Activated CD4-positive, alpha-beta T cell treated with anti-CD3 and anti-CD28 coated beads, Interleukin-2, amount 50 U/mL, for 1 hour (primary cell): ENCODE results near the gene LSM5.

Experiments used
- DNase-seq: peaks from one replicate; pipeline ENCODE4 v3.0.0-alpha.2; 2020

Gene LSM5

DNA sequence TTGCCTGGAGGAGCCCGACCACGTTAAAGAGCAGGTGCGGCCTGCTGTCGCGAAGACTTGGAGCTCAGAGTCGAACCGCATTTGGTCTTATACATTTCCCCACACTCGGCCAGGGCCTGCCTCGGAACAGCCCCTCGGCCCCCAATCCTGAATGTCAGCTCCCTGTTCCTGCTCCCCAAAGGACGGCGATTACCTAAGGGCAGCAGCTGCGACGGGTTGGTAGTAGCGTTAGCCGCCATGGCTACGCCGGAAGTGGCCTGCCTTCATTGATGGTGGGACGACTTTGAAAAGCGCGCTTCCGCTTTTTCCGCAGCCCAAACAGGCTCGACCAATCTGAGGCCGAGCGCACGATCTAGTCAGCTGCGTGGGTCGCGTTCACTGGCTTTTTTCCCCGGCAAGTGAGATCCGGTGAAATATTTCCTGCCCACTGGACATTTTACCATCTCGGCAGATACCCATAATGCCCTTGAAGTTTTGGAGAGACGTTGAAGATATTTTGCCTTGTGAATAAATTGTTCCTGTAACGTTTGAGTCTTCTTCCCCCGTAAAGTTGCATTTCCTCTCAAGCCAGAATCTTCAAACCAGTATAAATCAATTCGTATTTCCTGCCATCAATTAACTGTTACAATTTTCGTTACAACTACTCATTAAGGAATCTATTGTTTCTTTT, at the start of gene LSM5:
TSS of gene LSM5 (minus strand) at position 254 of the 670 bp plus-strand sequence. CDS start at position 239, 15 bp downstream.
- peak; percentile 85 for DNase-seq

DNA sequence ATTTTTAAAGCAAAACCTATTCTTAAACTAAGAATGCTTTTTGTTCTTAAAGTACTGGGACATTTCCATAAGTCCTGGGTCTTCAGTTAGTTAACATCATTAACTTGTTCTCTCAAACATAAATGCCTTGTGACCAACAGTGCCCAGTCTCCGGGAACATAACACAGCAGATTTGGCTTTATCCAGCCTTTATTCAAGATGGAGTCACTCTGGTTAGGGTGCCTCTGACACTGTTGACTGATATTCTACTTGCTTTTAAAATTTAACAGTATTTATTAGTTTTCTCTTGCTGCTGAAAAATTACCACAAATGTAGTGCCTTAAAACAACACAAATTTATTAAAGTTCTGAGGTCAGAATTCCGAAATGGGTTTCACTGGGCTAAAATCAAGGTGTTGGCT, 49.2 kb upstream of the LSM5 start:
- DNase-seq, result no peak

DNA sequence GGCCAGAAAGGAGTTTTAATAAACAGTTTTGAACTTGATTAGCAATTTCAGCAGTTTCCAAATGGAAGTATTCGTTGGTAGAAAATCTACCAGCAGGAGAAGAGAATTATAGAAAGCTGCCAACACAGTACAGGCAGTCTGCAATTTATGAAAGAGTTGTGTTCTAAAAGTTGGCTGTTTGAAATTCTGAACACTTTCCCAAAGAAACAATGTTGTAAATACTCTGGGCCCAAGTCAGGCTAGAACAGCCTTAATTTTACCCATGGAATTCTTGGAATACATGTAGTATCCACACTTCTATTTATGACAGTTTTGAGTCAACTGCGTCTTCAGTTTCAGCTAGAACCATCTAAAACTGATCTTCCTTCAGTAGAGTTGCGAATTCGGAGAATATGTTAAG, 47.6 kb upstream of the LSM5 start:
- no peak for DNase-seq

DNA sequence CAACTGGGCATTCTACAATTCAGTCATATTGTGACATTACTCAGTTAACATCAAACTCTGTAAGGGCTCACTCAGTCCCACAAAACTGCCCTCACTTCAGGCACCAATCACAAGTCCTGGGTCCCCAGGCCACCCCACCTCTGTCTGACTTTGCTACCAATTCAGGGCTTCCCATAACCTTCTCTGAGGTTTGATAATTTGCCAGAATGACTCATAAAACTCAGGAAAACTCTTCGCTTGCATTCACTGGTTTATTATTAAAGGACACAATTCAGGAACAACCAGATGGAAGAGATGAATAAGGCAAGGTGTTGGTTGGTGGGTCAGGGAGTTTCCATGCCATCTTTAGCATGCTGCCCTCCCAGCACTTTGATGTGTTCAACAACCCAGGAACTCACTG, 46.4 kb upstream of the LSM5 start:
- no peak for DNase-seq

DNA sequence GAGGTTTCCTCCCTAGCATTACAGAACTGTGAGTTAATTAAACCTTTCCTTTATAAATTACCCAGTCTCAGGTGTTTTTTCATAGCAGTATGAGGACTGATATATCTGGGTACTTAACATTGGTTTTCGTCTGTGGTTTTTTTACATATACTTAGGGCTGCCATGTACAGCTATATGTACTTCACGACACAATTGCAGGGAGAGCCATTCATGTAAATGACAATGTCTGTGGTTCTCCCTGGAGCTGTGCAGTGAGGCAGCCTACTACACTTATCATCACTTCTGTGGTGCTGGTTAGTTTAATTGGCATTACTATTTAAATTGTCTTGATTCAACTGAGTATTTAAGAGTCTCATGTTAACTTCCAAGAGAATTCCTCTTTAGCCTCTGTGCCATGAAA, 45.8 kb upstream of the LSM5 start:
- DNase-seq, result no peak

DNA sequence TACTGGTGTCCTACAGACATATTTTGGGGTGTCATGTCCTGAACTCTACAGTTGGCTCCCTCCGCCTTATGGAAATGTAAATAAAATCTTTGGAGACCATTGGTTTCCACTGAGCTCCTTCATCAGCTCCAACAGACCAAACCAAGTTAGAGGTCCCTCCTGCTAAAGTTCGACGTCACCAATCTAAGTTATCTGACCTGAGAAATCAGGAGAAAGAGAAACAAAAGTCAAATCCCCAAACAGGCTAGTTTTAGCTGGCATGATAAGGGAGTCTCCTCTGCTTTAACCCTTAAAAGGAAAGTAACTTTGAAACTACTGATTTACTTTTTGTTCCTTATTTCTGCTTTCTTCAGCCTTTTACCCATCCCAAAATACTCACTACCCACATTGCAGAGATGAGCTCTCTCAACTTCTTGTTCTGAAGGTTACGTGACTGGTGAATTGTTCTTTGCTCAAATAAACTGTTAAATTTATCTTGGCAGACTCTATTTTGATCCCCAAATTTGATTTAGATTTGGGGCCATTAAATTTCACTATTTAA, 45.1 kb upstream of the LSM5 start:
- DNase-seq, result no peak

DNA sequence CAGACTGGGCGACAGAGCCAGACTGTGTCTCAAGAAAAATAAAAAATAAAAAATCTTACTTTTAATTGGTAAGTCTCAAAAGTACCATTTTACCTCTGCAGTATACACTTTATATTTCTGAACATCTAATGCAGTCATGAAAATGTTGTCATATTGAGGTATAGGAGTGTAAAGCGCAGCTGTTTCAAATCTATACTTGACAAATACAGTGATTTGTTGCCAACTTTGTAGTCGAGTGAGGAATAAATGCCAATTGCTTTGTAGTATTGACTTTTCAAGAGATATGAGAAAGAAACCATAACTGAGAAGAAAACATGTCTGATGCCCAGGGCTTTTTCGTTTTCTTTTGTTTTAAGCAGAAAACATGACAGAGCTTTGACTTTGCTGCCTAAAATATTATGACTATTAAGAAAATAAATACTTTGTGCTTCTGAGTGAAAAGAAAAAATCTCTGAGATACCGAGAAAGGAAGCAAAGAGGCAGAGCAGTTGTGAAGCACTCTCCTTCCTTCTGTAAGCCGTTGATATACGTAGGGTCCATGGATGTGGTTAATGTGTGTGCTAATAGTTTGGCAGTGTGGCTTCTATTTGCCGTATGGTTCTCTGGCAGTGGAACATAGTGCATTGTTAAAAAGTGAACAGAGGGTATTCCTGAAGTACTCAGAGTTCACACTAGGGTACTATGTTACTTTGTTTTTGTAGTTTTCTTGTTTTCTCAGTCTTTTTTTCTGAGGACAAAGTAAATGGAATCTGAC, 43.3 kb upstream of the LSM5 start:
- no peak for DNase-seq

DNA sequence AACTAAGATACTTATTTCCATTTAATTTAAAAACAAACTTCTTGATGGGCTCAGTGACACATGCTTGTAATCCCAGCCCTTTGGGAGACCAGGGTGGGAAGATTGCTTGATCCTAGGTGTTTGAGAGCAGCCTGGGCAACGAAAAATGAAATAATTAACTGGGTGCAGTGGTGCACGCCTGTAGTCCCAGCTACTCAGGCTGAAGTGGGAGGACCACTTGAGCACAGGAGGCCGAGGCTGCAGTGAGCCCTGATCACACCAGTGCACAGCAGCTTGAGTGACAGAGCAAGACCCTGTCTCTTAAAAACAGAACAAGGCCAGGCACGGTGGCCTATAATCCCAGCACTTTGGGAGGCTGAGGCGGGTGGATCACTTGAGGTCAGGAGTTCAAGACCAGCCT, 42.5 kb upstream of the LSM5 start:
- no peak for DNase-seq

DNA sequence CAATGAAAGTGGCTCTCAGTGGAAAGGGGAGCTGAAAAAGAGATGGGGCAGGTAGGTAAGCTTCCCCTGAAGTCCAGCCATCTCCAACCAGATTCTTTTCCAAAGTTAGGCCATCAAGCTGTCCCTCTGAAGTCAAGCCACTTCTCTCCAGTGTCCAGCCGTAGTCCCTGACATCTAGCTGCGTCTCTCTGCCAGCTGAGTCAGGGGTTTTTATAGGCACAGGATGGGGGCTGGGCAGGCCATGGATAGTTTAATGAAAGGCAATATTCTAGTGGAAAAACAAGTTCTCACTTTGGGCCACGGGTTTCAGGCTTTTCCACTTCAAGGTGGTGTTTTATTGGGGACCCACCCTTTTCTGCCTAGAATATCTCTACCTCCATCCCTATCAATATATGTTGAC, 41.9 kb upstream of the LSM5 start:
- DNase-seq, result no peak

DNA sequence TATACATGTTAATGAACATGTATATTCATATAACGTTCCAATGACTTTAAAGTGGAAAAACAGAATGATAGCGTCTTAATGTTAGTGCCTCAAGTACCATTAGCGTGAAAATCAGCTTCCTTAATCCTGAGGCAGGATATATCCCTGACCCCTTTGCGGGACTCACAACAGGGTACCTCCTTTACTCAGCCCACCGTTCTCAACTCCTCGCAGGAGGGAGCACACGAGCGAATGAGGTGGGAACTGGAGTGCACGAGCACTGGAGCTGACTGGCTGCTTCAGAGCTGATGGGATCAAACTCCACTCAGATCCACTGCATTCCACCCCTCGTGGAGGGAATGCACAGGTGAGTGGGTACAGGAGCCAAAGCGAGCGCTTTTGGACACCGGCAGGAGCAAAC, 41.2 kb upstream of the LSM5 start:
- DNase-seq, result no peak

DNA sequence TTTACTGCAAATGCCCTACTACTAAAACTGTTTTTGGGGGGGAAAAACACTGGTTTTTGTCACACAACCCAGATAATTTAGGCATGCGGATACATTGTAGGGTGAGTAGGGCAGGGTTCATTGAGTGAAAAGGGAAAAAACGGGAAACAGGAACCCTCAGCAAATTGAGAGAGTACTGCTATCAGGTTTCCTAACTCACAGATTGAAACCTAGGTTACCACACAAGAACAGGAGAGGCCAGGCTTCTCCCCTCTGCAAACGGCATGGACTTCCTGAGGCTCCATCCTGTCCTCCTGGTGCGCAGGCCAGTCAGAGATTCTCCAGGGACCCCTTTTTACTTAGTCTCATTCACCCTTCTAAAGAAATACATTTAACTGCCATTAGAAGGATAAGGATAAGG, 35.7 kb upstream of the LSM5 start:
- DNase-seq, result no peak

DNA sequence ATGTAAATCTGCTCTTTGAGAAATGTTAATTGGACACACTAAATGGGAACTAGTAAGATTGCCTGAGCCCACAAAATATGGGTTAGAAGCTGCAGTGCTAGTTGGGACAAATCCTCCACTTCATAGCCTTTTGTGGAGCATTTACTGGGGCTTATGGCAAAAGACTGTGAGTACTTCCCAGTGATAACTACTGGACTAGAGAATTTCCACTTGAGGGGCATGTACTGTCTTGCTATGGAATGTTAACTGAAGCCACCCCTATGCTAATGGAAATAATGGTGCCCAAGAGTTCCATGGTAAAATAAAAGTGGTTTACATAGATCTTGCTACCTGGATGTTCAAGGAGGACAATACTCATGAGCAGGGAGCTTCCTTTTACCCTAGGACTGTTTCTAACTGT, 34.5 kb upstream of the LSM5 start:
- no peak for DNase-seq

DNA sequence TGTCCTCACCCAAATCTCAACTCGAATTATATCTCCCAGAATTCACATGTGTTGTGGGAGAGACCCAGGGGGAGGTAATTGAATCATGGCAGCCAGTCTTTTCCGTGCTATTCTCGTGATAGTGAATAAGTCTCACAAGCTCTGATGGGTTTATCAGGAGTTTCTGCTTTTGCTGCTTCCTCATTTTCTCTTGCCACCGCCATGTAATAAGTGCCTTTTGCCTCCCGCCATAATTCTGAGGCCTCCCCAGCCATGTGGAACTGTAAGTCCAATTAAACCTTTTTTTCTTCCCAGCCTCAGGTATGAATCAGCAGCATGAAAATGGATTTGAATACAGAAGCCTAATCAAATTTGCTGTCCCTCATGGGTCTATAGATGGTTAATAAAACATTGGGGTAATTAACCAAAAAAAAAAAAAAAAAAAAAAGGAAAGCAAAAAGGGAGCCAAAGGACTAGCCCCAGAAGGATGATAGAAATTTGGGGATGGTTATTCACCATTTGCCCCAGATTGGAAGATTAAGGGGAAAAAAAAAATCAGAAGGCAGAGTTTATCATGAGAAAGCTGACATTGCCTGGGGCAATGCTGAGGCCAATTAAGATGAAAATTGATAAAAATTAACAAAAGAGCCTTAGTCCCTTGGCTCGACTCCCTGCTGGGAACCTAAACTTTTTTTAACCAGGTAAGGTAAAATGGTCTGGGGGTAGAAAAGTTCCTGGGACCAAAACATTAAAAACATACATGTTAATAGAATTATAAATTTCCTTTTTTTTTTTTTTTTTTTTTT, 32.8 kb upstream of the LSM5 start:
- no peak for DNase-seq

DNA sequence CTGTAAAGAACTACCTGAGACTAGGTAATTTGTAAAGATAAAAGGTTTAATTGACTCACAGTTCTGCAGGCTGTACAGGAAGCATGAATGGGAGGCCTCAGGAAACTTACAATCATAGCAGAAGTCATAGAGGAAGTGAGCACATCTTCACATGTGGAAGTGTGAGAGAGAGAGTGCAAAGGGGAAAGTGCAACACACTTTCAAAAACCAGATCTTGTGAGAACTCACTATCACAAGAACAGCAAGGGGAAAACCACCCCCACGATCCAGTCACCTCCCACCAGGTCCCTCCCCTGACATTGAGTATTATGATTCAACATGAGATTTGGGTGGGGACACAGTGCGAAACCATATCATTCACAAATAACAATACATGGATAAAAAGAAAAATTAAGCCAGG, 29.6 kb upstream of the LSM5 start:
- no peak for DNase-seq

DNA sequence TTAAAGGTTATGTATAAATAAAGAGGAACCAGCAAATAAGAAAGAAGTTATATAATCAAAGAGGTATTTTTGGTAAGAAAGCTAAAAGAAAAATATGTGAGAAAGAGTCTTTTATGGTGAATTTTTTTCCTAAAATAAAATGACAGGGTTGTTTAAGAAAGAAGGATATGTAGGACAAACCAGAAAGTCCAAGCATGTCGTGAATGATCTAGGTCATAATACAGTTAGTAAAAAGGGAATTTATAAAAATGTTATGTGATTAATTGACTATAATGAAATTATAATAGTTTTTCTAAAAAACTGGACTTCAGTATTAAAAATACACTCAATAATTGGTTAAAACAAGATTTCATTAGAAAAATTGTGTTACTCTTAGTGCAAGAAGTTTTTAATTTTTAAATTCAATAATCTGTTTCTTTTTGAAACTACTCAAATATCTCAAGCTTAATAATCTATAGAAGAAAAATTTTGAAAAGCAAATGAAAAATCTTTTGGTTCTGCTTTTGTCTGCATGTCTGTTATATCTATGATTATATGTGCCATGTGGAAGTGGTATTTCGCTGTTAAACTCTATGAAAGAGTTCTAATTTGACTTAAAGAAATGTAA, 28.5 kb upstream of the LSM5 start:
- DNase-seq, result no peak

DNA sequence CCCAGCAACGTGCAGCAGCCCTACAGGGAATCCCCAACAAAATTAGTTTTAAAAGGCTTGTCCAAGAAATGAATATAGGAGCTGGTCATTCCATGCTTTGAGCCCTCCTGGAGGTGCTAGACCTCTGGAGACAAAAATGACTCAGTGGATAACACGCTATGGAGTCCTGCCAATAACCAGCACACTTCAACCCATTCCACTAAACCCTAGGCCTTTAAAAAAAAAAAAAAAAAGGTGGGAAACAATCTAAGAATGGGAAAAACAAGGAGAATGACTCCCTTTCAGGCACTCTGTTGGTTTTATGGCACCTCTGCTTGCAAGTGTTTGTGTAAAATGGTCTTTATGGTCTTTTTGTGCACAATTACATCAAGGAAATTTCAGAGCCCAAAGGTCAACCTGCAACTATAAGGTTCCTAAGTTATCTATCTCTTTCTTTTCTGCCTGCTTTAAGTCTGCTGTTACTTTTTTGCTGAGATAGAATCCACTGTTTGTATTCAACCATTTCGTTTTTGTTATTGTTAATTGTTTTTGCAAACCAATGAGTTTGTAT, 26.4 kb upstream of the LSM5 start:
- no peak for DNase-seq

DNA sequence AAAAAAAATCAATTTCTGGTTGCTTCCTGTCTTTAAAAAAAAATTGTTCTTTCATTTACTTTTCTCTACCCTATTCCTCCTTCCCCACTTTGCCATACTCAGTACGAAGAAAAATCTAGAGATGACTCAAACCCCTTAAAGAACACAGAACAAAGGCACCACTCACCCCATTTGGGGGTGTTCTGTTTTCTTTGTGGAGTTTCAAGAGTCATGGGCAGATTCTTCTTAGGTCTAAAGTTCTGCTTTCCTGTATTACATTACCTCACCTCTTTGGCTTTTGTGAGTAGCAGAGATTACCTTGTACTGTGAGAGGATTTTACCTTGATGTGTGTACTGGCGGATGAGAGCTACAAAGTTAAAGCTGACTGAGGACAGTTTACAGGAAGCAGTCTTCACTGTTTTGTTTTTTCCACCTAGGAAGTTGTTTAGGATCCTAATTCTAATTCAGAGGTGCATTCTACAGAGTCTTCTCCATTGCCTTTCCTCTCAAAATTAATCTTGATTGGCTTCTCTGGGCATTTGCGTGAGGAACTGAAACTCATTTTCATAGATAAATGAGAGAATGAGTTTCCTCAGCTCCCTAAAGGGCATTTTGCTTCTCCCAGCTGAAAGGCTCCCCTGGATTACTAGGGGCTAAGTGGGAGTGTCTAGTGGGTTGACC, 25.8 kb upstream of the LSM5 start:
- no peak for DNase-seq

DNA sequence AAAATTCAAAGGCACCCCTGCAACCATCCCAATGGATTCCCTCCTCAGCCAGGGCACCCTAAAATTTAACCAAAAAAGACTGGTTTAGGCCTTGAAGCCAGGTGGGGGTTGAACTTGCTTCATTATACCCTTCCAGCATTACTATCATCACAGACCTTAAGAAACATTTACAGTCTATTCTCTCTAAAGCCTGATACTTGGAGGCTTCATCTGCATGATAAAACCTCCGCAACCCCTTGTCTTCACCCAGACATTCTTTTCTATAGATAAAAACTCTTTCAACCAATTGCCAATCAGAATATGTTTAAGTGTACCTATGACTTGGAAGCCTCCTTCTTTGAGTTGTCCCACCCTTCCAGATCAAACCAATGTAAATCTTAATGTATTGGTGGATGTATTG, 23.0 kb upstream of the LSM5 start:
- no peak for DNase-seq

DNA sequence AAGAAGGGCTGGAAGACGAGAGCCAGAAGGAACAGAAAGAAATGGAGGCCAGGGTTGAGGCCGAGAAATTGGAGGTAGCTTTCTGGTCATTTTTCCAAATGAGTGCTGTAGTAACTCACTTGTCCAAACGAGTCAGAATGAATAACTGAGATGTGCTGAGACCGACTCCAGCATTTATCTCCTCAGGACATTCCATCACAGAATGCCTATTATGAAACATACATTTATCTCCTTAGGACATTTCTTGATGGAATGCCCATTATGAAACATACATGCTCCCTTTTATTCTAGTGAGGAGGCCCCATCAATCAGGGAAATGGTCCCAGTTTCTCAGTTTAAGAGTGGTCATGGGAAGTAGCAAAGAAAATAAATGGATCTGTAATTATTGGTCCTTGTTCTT, 21.6 kb upstream of the LSM5 start:
- DNase-seq, result no peak

DNA sequence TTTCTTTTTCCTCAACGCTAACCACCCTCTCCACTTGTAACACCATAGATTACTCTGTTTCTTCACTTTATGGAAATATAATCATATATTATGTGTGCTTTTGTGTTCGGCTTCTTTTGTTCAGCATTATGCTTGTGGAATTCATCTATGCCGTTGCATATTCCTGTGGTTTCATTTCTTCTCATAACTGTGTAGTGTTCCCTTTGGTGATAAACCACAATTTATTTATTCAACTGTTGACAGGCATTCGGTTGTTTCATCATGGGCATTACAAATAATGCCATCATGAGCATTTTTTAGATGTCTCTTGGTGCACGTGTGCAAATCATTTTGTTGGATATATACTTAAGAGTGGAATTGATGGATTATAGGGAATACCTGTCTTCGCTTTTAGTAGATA, 17.2 kb upstream of the LSM5 start:
- DNase-seq, result no peak

DNA sequence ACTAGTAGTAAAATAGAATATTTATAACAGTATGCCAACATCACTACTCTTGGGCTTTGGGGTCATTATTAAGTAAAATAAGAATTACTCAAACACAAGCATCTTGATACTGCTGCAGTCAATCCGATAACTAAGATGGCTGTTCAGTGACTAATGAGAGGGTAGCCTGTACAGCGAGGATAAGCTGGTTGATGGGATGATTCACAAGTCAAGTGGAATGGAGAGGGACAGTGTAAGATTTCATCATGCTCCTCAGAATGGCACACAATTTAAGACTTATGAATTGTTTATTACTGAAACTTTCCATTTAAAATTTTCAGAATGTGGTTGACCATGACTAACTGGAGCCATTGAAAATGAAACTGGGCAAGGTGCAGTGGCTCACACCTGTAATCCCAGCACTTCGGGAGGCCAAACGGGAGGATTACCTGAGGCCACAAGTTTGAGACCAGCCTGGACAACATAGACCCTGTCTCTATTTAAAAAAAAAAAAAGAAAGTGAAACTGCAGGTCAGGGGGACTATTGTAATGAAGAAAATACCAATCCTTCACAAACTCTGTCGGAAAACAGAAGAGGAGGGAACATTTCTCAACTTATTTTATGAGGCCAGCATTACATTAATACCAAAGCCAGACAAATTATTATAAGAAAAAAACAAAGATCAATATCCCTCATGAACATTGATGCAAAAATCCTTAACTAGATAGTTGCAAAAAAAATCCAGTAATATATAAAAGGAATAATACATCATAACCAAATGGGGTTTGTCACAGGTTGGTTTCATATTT, 16.3 kb upstream of the LSM5 start:
- no peak for DNase-seq

DNA sequence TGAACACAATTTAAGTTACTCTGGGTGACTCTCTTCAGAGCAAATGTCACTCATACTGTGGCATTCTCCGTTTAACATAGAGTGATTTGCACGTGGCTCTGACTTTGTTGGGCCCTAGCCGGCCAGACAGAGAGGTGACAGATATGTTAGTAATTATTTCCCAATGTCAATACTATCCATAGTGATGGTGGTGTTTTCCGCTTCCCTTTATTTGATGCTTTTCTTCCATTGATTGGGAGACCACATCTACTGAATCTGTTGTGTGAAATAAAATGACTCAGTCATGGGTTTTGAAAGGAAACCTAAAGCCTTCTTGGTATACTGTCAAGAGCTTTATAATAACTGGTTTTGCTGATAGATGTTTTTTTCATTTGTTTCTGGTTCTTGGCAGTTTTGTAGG, 12.5 kb upstream of the LSM5 start:
- no peak for DNase-seq
